ENCODE measurements around the gene RBMS2.

DNA sequence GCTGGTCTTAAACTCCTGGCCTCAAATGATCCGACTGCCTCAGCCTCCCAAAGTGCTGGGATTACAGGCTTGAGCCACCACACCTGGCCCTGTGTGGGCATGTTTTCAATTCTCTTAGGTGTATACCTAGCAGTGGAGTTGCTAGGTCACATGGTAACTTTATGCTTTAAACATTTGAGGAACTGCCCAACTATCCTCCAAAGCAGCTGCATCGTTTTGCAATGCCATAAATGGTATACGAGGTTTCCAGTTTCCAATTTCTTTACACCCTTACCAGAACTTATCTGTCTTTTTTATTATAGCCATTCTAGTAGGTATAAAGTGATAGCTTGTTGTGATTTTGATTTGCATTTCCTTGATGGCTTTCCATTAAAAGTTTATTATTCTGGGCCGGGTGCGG is 25.1 kb downstream of the RBMS2 start:
- TF ChIP-seq MTA3 (IDR thresholded peaks at IDR 0.05; ENCODE audit: borderline replicate concordance, low read length) (no peak), CHD1 (IDR thresholded peaks at IDR 0.05; ENCODE audit: low read depth, low read length) (no peak), SRF (IDR thresholded peaks at IDR 0.05; ENCODE audit: low read depth in 2 of 2, low read length in 2 of 2) (no peak), SMC3 (IDR thresholded peaks at IDR 0.05; ENCODE audit: borderline replicate concordance, low read length) (no peak), TCF12 (IDR thresholded peaks at IDR 0.05; ENCODE audit: low read depth, low read length) (no peak), CEBPB (IDR thresholded peaks at IDR 0.05; ENCODE audit: borderline replicate concordance in 1 of 2, low read depth in 2 of 2, low read length in 2 of 2) (no peak), IKZF2 (IDR thresholded peaks at IDR 0.05) (no peak), PAX5 (IDR thresholded peaks at IDR 0.05; ENCODE audit: borderline replicate concordance, low read depth, low read length) (no peak)
